ENCODE measurements around the gene RBPJL.

The RBPJL gene

DNA sequence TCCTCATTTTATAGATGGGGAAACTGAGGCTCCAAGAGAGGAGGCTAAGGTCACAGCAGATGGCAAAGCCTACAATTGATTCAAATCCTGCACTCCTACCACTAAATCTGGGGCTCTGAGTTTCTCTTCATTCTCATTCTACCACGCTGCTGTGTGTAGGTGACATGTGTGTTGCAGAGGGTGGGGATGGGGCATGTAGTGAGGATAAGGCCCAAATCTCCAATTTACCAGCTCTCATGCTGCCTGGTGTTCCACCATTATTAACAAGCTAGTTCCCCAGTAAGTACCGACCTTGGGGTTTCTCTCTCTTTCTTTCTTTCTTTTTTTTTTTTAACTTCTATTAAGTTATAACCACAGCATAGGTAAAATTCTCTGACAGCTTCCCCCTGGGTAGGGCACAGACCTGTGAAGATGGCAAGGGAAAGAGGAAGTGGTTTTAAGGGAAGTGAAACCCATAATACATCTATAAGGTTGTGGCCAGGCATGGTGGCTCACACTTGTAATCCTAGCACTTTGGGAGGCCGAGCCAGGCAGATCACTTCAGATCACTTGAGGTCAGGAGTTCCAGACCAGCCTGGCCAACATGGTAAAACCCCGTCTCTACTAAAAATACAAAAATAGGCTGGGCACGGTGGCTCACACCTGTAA is 14.4 kb downstream of the RBPJL start:
- DNase-seq = peak; percentile 42 to 59

DNA sequence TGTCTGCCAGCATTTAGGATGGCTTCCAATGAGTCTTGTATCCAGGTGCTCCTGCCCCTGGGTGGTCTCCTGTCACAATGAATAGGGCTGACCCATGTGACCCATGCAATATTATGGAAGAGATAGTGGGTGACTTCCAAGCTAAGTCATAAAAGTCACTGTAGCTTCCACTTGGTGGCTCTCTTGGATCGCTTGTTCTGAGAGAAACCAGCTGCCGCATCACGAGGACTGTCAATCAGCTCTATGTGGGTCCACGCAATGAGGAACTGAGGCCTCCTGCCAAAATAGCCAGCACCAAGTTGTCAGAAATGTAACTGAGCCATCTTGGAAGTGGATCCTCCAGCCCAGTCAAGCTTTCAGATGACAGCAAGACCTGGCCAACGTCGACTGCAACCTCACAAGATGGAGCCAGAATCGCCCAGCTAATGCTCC is 16.3 kb downstream of the RBPJL start:
- DNase-seq = peak; percentile 11 to 52

DNA sequence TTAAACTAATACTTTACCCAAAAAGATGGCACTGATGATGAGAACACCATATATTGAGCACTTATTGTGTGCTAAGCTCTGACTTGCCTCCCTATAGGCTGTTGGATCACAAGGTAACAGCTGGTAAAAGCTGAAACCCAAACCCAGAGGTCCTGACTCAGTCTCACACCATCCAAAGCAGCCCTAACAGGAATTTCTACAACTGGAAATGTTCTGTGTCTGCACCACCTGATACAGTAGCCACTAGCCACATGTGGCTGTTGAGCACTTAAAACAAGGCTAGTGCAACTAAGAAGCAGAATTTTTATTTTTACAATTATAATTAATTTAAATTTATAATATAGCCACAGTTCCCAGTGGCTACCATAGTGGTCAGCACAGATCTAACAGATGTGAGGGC is 17.1 kb downstream of the RBPJL start:
- no peak for DNase-seq

DNA sequence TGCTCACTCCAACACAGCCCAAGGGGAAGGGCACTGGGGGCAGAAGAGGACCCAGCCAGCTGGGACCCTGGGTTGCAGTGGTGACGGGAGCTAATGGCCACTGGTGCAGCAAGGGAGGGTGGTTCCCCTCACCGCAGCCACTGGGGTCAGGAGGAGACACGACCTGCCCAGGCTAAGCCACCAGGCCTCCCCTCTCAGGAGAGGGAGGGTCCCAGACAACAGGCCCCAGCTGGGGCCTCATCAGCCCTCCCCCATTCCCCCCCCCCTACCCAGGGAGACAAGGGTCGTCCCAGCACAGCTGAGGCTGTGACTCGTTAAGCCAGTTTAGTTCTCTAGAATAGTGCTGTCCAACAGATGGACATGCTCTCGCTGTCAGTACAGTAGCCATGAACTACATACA is 18.7 kb downstream of the RBPJL start:
- no peak for DNase-seq

DNA sequence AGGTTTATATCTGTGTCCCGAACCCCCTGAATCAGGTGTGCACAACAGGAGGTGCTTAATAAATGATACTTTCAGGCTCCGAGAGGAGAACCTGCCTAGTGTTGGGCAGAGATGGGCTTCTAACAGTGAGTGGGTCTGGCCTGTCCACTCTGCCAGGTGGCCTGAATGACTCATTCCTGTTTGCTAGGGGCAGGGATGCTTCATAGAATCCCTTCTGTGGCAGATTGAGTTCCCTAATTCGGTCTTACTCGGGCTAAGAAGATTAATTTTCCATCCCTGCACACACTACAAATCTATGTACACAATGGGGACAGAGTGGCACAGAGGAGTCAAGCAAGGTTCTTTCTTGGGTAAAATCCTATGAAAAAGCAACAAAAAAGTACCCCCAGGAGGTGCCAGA is 21.8 kb downstream of the RBPJL start:
- no peak for DNase-seq

DNA sequence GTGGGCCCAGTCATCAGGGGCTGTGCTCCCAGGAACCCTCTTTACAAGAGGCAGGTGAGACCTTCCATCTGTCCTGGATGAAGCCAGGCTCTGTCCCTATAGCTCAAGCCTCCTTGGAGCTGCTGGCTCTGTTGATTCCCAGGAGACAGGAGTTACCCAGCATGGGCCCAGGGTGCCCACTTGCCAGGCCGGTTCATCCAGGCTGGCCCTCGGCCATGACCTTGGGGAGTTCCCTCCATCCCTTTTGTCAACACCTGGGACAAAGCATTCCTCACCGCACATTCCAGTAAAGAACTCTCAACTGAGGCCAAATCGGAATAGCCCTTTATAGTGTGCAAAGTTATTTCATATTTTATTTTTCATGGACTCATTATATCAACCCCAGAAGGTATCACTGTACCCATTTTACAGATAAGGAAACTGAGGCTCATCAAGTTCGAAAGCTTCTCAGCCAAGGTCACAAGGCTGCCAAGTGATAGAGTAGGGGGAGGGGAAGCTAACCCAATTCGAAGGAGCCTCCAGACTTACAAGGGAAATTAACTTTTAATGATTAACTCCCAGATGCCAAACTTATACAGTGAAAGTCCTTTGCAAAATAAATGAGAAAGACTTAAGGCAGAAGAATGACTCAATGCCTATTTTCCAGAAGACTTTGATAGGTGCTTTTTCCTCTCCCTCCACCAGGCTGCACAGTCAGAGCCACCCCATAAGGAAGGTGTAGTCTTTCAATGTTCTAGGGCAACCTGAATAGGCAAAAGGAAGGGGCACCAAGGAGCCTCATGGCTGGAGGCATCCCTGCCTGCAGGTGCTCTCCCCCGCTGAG is 23.1 kb downstream of the RBPJL start:
- DNase-seq = no peak

DNA sequence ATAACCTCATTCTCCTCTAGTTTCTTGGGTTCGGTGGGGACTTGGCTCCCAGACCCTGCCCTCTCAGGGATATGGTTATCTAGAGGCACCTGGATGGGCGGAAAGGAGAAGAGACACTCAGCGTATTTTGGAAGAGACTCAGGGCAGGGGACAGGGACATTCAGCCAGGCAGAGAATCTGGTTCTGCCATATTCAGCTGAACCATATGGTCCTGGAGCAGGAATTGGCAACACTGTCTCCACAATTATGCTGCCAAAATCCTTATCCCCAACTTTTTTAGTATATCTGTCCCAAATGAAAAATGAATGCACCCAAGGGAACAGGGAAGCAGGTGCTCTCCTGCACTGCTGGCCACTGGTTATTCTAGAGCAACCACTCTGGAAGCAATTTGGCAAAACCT is 23.8 kb downstream of the RBPJL start:
- DNase-seq = no peak

DNA sequence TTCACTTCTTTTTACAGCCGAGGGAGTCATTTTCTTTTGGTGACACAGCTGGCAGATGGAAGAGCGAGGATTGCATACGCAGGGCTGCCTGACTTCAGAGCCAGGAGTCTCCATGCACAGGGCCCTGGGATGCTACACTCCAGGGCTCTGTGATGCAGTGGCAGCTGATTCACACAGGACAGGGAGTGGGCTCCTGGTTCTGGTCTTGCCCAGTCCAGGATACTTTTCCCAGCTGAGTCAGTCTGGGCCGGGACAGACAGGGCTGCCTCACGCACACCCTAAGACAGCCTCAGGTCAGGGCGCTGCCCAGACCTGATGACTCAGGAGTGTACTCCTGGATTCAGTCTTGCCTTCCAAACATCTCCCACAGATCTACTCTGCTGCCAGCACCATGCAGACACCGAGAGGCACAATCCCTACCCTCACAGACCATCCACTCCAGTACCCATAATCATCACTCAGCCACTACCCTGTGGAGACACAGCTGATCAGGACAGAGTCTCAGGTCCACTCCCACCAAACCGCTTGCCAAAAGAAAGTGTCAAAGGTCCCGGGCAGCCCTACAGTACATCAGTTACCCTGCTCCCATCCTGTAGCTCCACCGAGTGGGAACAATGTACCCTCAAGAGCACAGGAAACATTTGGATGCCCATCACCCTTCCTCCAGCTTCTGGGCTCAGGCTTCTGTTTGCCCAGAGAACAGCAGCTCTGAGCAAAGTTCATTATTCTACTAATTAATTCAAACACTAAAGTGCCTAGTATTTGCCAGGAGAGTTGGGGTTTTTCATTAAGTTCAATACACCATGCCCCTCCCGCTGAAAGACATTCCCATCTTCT is 30.1 kb downstream of the RBPJL start:
- no peak for DNase-seq

DNA sequence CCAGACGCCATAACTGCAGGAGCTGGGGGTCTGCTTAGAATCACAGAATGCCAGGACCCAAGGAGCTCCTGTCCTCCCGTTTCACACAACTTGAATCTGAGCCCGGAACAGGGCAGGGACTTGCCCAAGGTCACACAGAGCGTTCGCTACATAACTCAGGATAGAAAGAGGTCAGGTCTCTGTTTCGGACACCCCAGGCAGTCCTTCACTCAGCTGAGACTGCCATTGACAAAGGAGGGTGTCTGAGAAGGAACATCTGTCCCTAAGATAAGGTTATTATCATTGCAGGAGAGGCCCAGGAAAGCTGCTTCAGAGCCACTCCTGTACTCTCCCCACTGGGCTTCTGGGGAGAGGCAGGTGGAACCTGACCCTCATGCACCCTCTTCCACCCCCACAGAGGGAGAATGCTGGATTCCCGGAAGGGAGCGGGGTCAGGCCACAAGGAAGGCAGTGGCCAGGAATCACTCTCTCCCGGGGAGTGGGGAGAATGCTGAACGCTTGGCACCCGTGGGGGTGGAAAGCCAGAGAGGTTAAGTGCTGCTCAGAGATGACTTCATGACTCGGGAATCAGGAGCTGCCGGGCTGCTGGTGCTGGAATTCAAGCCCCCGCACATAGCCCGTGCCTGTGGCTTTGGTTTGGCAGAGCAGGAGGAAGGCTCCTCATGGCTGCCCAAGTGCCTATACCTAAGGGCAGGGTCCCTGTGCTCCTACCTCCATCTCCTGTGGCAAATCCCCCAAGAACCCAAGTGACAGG is 30.9 kb downstream of the RBPJL start:
- DNase-seq = no peak

DNA sequence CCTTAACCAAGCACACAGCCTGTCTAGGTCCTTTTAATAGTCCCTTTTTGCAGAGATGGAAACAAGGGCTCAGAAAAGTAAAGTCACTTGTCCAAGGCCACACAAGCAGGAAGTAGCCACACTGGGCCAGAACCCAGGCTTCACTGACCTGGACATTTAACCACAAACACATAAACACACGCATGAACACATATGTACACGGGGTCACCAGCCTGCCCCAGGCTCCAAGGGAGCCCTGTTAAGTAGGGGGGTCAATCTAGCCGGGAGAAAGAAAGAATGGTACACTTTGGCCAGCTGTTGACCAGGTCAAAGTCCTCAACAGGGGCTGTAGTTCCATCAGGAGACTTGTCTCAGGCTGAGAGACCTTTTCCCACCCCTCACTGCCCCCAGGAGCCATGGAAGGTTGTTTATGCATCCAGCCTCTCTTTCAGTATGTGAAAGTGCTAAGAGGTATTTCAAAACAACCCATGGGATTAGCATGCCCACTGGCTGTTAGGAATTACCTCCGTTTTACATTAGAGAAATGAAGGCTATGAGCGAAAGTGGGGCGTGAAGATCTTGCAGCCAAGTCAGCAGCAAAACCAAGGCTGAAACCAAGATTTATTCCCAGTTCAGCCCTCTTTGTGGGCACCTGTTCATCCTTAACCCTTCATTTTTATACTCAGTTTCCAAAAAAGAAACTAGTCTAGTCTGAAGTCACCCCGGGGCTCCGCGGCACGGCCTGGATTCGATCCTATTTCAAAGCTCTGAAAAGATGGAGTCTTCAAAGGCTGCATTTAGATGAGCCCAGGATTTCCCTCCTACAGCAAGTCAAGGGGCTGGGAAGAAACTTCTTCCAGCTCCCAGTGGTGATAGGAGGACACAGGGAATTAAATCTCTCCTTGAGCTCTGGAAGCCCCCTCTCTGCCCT is 31.7 kb downstream of the RBPJL start:
- DNase-seq = no peak

DNA sequence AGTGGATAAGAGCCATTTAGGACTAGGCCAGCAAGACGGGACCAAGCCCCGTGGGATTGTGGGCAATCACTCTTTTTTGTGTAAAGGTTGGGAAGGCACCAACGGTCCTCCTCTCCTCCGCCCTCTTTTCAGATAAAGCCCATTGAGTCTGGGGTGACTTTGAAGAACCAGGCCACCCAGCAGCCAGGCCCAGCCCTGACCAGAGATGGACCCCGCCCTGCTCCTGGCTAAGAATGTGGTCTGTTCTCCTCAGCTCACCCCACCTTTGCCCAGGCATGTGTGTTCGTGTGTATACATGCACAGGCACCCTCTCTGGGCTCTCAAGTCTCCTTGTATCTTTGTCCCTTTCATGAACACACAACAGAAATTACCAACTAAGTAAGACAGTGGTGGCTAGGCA is 32.4 kb downstream of the RBPJL start:
- DNase-seq = no peak

DNA sequence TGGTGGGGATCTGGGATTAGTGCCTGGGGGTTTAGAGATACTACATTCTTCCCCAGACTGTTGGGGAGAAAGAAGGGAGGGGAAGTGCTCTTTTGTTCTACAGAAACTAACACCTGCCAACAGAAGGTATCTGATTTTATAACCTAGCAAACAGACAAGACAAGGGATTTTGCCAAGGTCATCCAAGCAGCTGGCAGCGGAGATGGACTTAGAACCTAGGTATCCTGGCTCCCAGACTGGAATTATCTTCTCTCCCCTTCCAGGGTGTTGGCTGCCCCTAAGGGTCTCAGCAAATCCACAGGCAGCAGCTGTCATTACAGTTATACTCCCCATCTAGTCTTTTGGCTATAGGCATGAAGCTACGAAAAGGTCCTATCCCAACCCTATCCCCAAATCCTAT is 33.2 kb downstream of the RBPJL start:
- DNase-seq = no peak

DNA sequence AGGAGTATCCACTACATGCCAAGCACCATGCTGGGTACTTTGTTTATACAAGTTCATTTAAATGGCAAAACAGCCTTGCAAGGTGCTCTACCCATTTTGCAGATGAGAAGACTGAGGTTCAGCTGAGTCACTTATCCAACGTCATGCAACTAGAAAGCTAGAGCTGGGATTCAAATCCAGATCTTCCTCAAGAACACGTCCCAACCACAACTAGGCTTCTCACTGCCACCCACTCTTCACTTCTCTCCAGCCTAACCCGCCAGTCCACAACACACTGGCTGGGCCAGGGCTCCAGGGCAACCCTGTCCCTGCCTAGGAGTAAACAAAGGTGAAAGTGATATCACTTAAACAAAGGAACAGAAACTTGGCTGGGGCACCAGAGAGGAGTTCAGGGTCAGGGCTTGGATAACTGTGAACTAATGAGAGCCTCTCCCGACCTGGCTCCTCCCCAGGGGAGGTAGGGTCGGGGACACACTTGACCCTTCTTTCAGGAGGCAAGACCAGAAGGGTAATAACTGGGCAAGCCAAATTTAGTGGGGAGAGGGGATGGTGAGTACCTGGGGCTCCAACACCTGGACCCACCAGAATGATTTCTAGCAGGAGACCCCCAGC is 33.7 kb downstream of the RBPJL start:
- no peak for DNase-seq

DNA sequence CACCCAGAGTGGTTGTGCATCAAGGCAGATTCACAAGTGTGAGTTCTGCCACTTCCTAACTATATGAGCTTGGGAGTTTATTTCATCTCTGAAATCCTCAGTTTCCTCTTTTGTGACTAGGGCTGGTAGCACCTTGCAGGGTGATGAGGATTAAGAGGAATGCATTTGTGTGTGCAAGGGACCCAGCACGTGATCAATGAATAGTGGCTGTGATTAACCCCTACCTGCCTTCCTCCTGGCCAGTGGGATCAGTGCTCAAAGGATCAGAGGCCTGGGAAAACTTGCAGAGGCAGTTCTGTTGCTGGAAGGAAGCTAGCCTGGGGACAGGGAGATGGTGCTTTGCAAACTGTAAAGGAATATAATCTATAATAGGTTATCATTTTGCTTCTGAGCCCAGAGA is 34.3 kb downstream of the RBPJL start:
- DNase-seq = no peak

DNA sequence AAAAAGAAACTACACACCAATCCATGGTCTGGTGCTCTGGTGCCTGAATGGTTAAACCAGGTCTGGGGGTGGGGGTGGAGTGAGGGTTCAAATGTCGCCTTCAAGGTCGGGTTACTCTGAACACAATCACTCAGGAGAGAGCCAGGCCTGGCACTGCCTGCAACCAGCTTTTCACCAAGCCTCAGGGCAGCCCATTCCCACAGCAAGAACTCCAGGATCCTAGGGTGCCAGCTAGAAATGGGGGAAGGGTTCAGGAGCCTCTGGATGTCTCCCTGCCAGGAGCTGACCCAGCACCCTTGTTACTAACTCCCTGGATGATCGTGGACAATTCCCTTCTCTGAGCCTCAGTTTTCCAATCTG is 34.9 kb downstream of the RBPJL start:
- no peak for DNase-seq

DNA sequence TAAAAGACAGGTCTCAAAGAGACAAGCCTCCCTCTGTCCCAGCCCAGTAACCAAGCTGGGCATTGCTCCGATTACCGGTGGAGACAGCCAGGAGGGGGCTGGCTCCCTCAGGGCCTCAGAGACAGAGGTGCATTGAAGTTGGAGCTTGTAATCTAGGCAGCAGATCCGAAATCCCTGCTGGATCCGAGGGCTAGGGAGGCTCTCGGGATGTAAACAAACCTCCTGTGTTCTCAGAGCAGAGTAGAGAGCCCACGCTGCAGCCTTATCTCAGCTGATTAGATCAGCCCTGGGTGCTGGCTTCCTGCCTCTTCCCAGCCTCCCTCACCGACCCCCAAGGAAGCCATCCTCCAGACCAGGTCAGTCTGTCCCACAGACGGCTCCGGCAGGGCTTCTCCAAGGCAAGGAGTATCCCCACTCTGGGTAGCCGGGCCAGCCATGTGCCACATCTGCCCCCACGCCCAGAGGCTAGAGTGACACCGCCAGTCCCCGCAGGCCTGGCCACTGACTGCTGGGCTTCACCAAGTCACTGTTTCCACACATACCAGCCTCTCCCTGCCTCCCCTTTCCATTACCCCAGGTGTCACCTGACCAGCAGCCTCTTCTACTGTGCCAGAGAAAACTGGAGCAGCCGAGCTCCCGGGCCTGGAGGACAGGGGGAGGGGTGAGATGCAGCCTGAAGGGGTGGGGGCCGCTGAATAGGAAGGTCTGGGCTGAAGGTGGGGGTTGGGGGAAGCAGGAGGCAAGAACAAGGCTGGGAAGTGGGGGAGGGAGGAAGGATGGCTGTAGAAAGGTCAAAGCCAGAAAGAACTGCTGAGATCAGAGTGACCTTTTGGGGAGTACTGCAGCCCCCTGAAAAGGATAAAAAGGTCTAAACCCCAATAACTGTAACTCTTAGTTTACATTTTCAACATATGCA is 35.6 kb downstream of the RBPJL start:
- DNase-seq = no peak

DNA sequence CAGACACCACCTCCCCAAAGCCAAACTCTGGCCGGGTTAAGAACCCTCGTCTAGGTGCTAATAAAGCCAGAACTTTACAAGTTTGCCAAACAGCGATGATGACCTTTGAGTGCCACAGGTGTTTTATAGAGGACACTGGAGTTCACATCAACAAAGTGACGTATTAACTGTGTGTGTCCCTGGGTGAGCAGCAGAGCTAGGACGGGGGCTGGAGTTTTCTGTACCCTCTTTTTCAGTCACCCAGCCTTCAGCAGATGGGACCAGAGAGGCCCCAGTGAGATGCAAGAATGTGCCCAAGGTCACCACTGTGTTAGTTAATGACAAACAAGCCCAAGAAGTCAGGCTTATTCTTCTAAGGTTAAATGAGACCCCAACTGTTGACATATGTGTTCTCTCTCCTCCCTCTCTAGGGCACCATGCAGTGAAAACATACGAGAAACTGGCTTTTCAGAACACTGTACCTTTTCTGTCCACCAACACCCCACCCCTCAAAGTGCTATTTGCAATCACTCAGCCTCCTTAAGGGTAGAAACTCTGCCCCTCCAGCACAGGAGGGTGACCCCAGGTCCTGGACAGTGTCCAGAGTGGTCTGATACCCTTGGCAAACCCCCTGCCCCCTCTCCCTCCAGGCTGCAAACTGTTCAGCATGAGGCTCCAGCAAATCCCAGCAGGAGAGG is 36.4 kb downstream of the RBPJL start:
- no peak for DNase-seq

DNA sequence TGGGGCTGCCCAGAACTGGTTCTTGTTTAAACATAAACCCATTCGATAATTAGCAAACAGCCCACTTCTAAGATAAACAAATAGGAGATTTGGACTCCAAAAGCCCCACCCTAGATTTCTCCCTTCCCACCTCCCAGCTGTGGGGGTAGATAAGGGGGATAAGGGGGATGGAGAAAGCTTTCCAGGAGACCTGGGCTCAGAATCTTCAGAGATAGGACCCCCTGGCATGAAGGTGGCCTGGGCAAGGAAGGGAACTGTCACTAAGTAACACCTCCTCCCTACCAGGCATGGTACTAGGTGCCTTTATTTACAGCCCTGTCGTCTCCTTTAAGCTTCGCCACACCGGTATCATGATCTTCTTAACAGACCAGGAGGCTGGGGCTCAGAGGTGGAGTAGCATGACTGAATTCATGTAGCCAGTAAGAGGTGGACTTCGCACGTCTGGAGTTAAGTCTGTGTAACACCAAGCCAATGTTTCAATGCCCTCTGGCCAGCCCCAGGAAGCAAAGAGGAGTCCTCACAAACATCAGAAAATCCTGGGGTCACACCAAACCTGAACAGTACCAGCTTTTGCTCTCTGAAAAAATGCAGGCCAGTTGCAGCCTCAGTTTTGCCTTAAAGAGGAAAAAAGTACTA is 37.0 kb downstream of the RBPJL start:
- no peak for DNase-seq

DNA sequence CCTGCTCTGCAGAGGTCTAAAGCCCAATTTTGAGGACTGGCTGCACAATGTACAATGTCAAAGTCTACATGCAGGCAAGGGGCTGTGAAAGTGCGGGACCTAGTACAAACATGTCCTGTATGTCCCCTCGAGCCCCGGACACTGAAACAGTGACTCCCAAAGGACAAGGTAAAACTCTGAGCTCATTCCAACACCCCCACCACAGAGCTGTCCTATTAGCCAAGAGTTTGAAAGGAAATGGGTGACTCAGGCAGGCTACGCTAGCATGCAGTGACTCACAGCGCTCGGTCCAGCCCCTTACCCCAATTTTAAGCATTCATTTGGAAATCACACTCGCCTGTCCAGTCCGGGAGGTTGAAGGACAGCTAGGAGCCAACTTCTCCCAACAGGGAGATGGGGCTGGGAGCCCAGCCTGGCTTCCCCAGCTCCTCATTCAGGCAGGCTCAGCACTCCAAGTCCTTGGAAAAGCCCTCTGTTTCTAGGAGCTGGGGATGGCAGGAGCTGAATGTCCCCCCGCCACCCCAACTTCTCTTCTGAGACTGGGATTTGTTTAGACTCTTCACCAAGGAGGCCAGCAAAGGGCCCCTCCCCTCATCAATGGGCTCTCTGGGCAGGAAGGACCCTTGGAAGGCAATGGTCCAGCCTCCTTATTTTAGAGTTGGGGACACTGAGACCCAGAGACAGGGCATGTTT is 37.7 kb downstream of the RBPJL start:
- DNase-seq = peak in 1 of 2 donors; percentile 28

Measured in CD4-positive, alpha-beta T cell treated with Interferon alpha-2 for 1 hour (primary cell).